Chondrocyte (in vitro differentiated cells): ENCODE data around the gene MSH6. TPM values are rescaled to one million over a fixed set of nuclear protein-coding genes. Genes with fewer than 3 reads are reported as not detected.

Experiments
- DNase-seq: peaks from one replicate; pipeline ENCODE4 v3.0.0; 2021; ENCODE audit warnings: mixed read lengths, low spot score
- H3K27ac Mint-ChIP-seq: one replicate; pipeline ENCODE4 v1.8.0; 2021; ENCODE audit warnings: mild to moderate bottlenecking, moderate library complexity, mixed read lengths; ENCODE audit not compliant: unreplicated experiment
- H3K27me3 Mint-ChIP-seq: 2 replicates; pipeline ENCODE4 v1.8.0; 2021; ENCODE audit warnings: low read depth, mixed read lengths
- H3K36me3 Mint-ChIP-seq: 2 replicates; pipeline ENCODE4 v1.8.0; 2021; ENCODE audit warnings: low read depth, mixed read lengths
- H3K4me1 Mint-ChIP-seq: 2 replicates; pipeline ENCODE4 v1.8.0; 2021; ENCODE audit warnings: low read depth, mild to moderate bottlenecking, mixed read lengths
- H3K4me3 Mint-ChIP-seq: one replicate; pipeline ENCODE4 v1.8.0; 2021; ENCODE audit warnings: mild to moderate bottlenecking, moderate library complexity, mixed read lengths; ENCODE audit not compliant: unreplicated experiment
- H3K9me3 Mint-ChIP-seq: 2 replicates; pipeline ENCODE4 v1.8.0; 2021; ENCODE audit warnings: low read depth, mixed read lengths
- total RNA-seq: library from RNA; stranded (reverse); gene quantifications from 3 replicates; pipeline ENCODE4 v1.2.1, GENCODE V29; 2021
- TF ChIP-seq, protein P1 (sequence below): fragments of 200-600 bp; sonication (generic); IDR thresholded peaks from 2 replicates; pipeline ENCODE4 v1.5.0; 2021; ENCODE audit warnings: antibody characterized with exemption, mild to moderate bottlenecking, moderate library complexity

Gene MSH6
- total RNA-seq, 1 donor from 2014 or later = 53.4 TPM

DNA sequence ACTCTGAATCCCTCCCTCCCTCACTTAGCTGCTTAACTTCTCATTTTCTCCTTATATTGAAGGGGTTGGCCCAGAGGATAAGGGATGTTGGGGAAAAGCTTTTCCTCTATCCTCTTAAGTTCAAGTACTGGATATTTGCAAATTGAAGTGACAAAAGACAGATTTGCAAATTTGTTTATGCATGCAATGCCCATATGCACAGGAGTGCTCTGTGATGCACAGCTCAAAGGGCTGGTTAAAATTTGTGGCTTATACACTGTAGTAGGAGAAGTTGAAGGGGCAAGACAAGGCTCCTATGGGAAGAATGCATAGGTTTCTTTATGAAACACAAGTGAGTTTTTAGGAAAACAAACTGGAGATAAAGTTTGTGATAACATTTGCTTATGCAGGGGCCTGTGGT is 8.4 kb upstream of the MSH6 start:
- TF ChIP-seq, protein P1, sequence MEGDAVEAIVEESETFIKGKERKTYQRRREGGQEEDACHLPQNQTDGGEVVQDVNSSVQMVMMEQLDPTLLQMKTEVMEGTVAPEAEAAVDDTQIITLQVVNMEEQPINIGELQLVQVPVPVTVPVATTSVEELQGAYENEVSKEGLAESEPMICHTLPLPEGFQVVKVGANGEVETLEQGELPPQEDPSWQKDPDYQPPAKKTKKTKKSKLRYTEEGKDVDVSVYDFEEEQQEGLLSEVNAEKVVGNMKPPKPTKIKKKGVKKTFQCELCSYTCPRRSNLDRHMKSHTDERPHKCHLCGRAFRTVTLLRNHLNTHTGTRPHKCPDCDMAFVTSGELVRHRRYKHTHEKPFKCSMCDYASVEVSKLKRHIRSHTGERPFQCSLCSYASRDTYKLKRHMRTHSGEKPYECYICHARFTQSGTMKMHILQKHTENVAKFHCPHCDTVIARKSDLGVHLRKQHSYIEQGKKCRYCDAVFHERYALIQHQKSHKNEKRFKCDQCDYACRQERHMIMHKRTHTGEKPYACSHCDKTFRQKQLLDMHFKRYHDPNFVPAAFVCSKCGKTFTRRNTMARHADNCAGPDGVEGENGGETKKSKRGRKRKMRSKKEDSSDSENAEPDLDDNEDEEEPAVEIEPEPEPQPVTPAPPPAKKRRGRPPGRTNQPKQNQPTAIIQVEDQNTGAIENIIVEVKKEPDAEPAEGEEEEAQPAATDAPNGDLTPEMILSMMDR = no peak
- Mint-ChIP-seq H3K36me3 (no peaks in the 10 kb centered on the region), H3K4me3 (no peak overlapping the region), H3K9me3 (peaks cover 6% of the 10 kb centered on the region), H3K4me1 (peaks cover 9% of the 10 kb centered on the region), H3K27me3 (no peaks in the 10 kb centered on the region), H3K27ac (no peak overlapping the region)
- DNase-seq = no peak

DNA sequence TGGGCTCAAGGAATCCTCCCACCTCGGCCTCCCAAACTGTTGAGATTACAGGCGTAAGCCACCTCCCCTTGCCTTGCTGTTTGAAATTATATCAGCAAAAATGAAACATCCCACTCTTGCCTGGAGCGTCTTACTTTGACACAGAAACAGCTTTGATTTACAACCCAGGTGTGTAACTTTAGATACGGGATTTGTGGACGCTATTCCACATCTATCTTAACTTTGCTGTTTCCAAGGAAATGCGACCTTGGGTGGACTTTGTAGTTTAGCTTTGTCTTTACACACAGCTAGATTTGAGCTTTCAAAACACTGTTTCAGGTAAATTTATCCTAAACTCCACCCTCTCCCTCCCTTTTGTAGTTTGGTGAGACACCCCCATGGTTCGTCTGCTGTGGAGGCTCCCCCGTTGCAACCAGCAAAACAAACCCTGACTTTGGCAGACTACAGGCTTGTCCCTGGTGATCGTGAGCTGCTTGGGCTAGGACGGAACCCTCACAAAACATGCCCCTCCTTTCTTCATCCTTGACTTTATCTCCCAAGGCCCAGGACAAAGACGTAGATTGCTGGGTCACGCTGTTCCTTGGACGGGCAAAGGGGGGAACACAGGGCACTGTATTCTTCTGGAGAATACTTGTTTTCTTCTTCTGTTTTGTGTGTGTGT is 5.5 kb upstream of the MSH6 start:
- no peaks in the 10 kb centered on the region for H3K9me3 Mint-ChIP-seq
- H3K27ac Mint-ChIP-seq = no peak overlapping the region
- peaks cover 9% of the 10 kb centered on the region for H3K4me1 Mint-ChIP-seq
- H3K27me3 Mint-ChIP-seq = no peaks in the 10 kb centered on the region
- TF ChIP-seq, protein P1 = no peak
- DNase-seq = no peak
- no peak overlapping the region for H3K4me3 Mint-ChIP-seq
- no peaks in the 10 kb centered on the region for H3K36me3 Mint-ChIP-seq

DNA sequence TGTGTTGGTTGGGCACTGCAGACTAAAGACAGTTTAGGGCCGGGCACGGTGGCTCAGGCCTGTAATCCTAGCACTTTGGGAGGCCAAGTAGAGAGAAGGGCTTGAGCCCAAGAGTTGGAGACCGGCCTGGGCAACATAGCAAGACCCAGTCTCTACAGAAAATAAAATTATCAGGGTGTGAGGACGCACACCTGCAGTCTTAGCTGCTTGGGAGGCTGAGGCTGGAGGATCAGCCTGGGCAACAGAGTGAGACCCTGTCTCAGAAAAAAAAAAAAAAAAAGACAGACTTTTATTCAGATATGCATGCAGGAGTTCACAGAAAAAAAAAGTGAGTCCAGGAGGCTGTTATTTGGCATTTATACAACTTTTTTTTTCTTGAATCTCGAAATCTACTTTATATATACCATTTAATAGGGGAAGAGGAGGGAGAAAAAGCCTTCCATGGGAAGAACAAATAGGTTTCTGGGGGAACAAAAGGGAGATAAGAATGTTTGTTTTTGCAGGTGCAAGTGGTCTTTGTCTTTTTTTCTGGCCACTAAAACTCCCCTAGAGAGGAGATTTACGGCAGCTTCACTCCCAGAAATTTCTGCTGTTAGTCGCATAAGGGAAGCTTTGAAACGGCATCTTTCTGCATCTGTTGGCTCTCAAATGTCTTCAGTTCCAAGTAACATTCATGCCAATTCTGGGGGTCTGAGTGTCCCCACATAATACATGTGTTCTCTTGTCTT is 4.1 kb upstream of the MSH6 start:
- Mint-ChIP-seq H3K27ac (no peak overlapping the region), H3K36me3 (no peaks in the 10 kb centered on the region), H3K9me3 (no peaks in the 10 kb centered on the region), H3K27me3 (no peaks in the 10 kb centered on the region), H3K4me1 (peaks cover 9% of the 10 kb centered on the region), H3K4me3 (no peak overlapping the region)
- no peak for DNase-seq
- TF ChIP-seq, protein P1 = no peak

DNA sequence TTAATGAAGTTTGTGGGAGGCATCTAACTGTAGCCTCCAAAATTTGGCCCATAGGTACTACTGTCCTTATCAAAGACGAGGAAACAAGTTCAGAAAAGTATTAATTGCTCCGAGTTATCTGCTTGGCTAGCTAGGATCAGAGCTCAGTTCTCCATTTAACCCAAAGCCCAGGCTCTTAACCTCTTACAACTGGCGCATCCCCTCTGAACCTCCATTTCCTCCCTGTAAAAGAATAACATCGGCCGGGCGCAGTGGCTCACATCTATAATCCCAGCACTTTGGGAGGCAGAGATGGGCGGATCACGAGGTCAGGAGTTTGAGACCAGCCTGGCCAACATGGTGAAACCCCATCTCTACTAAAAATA is 3.5 kb upstream of the MSH6 start:
- Mint-ChIP-seq H3K27me3 (no peaks in the 10 kb centered on the region), H3K4me1 (peaks cover 9% of the 10 kb centered on the region), H3K4me3 (no peak overlapping the region), H3K36me3 (no peaks in the 10 kb centered on the region), H3K9me3 (no peaks in the 10 kb centered on the region), H3K27ac (no peak overlapping the region)
- no peak for DNase-seq
- TF ChIP-seq, protein P1 = no peak

DNA sequence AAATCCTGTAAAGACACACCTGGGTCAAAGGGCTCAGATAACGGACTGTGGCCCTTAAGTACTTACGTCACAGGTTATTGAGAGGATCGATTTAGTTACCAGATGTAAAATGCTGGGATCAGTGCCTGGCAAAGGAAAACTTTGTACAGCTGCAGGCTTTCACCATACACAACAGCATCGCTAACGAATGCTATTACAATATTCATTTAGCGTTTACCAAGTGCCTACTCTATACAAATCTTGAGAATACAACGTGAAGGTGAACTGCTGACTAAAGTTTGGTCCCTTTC is 619 bp upstream of the MSH6 start:
- no peaks in the 10 kb centered on the region for H3K27me3 Mint-ChIP-seq
- peak overlapping the region; percentile 73 for H3K4me3 Mint-ChIP-seq
- TF ChIP-seq, protein P1 = no peak
- H3K36me3 Mint-ChIP-seq = peaks cover 2% of the 10 kb centered on the region
- DNase-seq = no peak
- no peaks in the 10 kb centered on the region for H3K9me3 Mint-ChIP-seq
- H3K4me1 Mint-ChIP-seq = peaks cover 25% of the 10 kb centered on the region
- peak overlapping the region; percentile 79 for H3K27ac Mint-ChIP-seq
